Measurements from ENCODE around the gene PPARA. TPM values are rescaled to one million over a fixed set of nuclear protein-coding genes. Genes with fewer than 3 reads are reported as not detected.

PPARA gene
- total RNA-seq, 1 experiment from 2014 or later: 10.7 TPM

DNA sequence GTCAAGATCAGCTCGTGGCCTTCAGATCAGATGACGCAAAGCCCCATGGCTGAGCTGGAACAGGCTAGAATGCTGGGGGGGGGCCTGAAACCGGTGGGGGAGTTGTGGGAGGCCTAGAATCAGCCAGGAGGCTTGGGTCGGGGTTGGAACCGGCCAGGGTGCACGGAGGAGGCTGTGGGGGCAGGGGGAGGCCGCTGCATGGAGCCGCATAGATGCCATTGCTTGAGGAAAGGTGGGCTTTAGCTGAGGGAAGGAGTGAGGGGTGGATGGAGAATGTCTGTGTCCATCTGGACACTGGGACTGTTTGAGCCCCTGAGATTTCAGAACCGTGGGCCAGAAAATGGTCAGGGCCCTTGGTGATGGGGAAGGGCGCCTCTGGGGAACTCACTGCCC lies 74.6 kb downstream of the PPARA start:
- ATAC-seq (no peak), DNase-seq (ENCODE audit: low read depth, low spot score) (no peak)
- H3K4me1 ChIP-seq (ENCODE audit: control insufficient read depth, insufficient read depth, low read length): no peaks in the 10 kb centered on the region
- H3K9me3 ChIP-seq (ENCODE audit: control insufficient read depth, insufficient read depth, low read depth, low read length): no peaks in the 10 kb centered on the region
- TF ChIP-seq REST (IDR thresholded peaks at IDR 0.05; ENCODE audit: insufficient read depth in 1 of 2, low read depth in 2 of 2, low read length in 1 of 2): no peak
- no peak for TF ChIP-seq TCF7L2 (IDR thresholded peaks at IDR 0.05; ENCODE audit: low read depth, low read length)
- TF ChIP-seq POLR2AphosphoS5 (IDR thresholded peaks at IDR 0.05; ENCODE audit: low read depth, low read length): no peak
- TF ChIP-seq, protein P1, sequence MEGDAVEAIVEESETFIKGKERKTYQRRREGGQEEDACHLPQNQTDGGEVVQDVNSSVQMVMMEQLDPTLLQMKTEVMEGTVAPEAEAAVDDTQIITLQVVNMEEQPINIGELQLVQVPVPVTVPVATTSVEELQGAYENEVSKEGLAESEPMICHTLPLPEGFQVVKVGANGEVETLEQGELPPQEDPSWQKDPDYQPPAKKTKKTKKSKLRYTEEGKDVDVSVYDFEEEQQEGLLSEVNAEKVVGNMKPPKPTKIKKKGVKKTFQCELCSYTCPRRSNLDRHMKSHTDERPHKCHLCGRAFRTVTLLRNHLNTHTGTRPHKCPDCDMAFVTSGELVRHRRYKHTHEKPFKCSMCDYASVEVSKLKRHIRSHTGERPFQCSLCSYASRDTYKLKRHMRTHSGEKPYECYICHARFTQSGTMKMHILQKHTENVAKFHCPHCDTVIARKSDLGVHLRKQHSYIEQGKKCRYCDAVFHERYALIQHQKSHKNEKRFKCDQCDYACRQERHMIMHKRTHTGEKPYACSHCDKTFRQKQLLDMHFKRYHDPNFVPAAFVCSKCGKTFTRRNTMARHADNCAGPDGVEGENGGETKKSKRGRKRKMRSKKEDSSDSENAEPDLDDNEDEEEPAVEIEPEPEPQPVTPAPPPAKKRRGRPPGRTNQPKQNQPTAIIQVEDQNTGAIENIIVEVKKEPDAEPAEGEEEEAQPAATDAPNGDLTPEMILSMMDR (IDR thresholded peaks at IDR 0.05): no peak
- no peak for TF ChIP-seq SIN3A (IDR thresholded peaks at IDR 0.05; ENCODE audit: borderline replicate concordance, insufficient read depth, low read depth, low read length)
- H3K27ac ChIP-seq (ENCODE audit: low read length): no peak overlapping the region
- intact Hi-C loops (cut with micrococcal nuclease; ENCODE audit: unreplicated experiment) (no loop called here), in situ Hi-C loops (cut with HindIII; ENCODE audit: low pct_unique_long_range_greater_than_20kb, low sequenced_read_pairs) (no loop called here)
- ChIA-PET CTCF (no interaction called here), POLR2A (interaction anchor here (0.6 kb wide), 1 partner anchor 58 kb away, joined by 3 read pairs; no protein-coding TSS in a partner anchor)
- BruUV-seq (replicated peaks): no TSS peak
- no peaks in the 10 kb centered on the region for H3K27me3 ChIP-seq (ENCODE audit: control insufficient read depth, insufficient read depth, low read length)
- H3K4me3 ChIP-seq (ENCODE audit: low read depth in 2 of 2, low read length in 2 of 2): no peak overlapping the region
- no peaks in the 10 kb centered on the region for H3K36me3 ChIP-seq (ENCODE audit: control insufficient read depth, insufficient read depth, low read length)

DNA sequence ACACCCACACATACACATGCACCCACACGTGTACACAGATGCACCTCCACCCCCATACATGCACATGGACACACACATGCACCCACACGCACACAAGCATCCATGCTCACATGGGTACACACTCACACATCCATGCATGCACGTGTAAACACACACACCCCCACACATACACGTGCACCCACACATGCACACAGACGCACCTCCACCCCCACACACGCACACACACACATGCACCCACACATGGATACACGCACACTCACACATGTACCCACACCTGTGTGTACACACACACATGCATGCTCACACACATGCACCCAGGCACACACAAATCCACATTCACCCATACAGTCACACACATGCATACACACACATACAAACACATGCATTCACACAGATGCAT lies 75.3 kb downstream of the PPARA start:
- intact Hi-C loops (cut with micrococcal nuclease; ENCODE audit: unreplicated experiment): no loop called here
- DNase-seq (ENCODE audit: low read depth, low spot score) (no peak), ATAC-seq (no peak)
- BruUV-seq (replicated peaks): no TSS peak
- in situ Hi-C loops (cut with HindIII; ENCODE audit: low pct_unique_long_range_greater_than_20kb, low sequenced_read_pairs): no loop called here
- TF ChIP-seq POLR2AphosphoS5 (IDR thresholded peaks at IDR 0.05; ENCODE audit: low read depth, low read length): no peak
- TF ChIP-seq TCF7L2 (IDR thresholded peaks at IDR 0.05; ENCODE audit: low read depth, low read length): no peak
- no peak for TF ChIP-seq SIN3A (IDR thresholded peaks at IDR 0.05; ENCODE audit: borderline replicate concordance, insufficient read depth, low read depth, low read length)
- TF ChIP-seq REST (IDR thresholded peaks at IDR 0.05; ENCODE audit: insufficient read depth in 1 of 2, low read depth in 2 of 2, low read length in 1 of 2): no peak
- TF ChIP-seq, protein P1 (IDR thresholded peaks at IDR 0.05): no peak
- Histone ChIP-seq H3K9me3 (ENCODE audit: control insufficient read depth, insufficient read depth, low read depth, low read length) (no peaks in the 10 kb centered on the region), H3K27me3 (ENCODE audit: control insufficient read depth, insufficient read depth, low read length) (no peaks in the 10 kb centered on the region), H3K4me3 (ENCODE audit: low read depth in 2 of 2, low read length in 2 of 2) (no peak overlapping the region), H3K36me3 (ENCODE audit: control insufficient read depth, insufficient read depth, low read length) (no peaks in the 10 kb centered on the region), H3K27ac (ENCODE audit: low read length) (no peak overlapping the region), H3K4me1 (ENCODE audit: control insufficient read depth, insufficient read depth, low read length) (no peaks in the 10 kb centered on the region)
- ChIA-PET POLR2A (no interaction called here), CTCF (no interaction called here)

Data from Panc1 (cell line).